PC-9 (cell line): ENCODE measurements around the gene FASTK. TPM values are rescaled to one million over a fixed set of nuclear protein-coding genes. Genes with fewer than 3 reads are reported as not detected.

Experiments
- BruUV-seq: library from RNA; stranded (reverse); fragments of 400-500 nt; replicated peaks from 2 replicates; lab custom pipeline; 2021; lab: Mats Ljungman, UMichigan
- CTCF ChIA-PET: fragments of 300-600 bp; sonication (Branson Sonifier 250); formaldehyde crosslinking; loops from one replicate; lab custom pipeline; 2022; ENCODE audit warnings: antibody characterized with exemption; lab: Charles Lee
- POLR2A ChIA-PET: fragments of 300-600 bp; sonication (Branson Sonifier 250); formaldehyde crosslinking; loops from one replicate; lab custom pipeline; 2022; ENCODE audit warnings: antibody characterized with exemption; ENCODE audit not compliant: unreplicated experiment; lab: Charles Lee
- DNase-seq, 2 experiments: peaks; one replicate each; pipeline versions ENCODE4 v3.0.0 to v3.0.0-alpha.2; 2015 to 2022; ENCODE audit warnings: mixed read lengths in 1 of 2
- H2AFZ ChIP-seq: fragments of 200-600 bp; sonication (generic); 2 replicates; pipeline ENCODE4 v1.8.1; 2017; ENCODE audit warnings: antibody characterized with exemption
- H3F3A ChIP-seq: fragments of 200-600 bp; sonication (generic); 2 replicates; pipeline ENCODE4 v1.8.1; 2017; ENCODE audit warnings: antibody characterized with exemption, mild to moderate bottlenecking, low read depth; ENCODE audit not compliant: insufficient read depth
- H3K27ac ChIP-seq: fragments of 200-600 bp; sonication (generic); 2 replicates; pipeline ENCODE4 v1.6.1; 2016; ENCODE audit warnings: mixed run types
- H3K27me3 ChIP-seq: fragments of 200-600 bp; sonication (generic); 2 replicates; pipeline ENCODE4 v1.6.1; 2016; ENCODE audit warnings: low read depth, mixed run types; ENCODE audit not compliant: insufficient read depth
- H3K36me3 ChIP-seq: fragments of 200-600 bp; sonication (generic); 2 replicates; pipeline ENCODE4 v1.6.1; 2016; ENCODE audit warnings: low read depth, mixed run types
- H3K4me1 ChIP-seq: fragments of 200-600 bp; sonication (generic); replicated peaks from 2 replicates; pipeline ENCODE4 v1.6.1; 2016; ENCODE audit warnings: mixed run types; ENCODE audit not compliant: insufficient read depth
- H3K4me2 ChIP-seq: fragments of 200-600 bp; sonication (generic); 2 replicates; pipeline ENCODE4 v1.6.1; 2017; ENCODE audit warnings: mixed run types
- H3K4me3 ChIP-seq: fragments of 200-600 bp; sonication (generic); 2 replicates; pipeline ENCODE4 v1.6.1; 2016; ENCODE audit warnings: mixed run types
- H3K79me2 ChIP-seq: fragments of 200-600 bp; sonication (generic); 2 replicates; pipeline ENCODE4 v1.6.1; 2017; ENCODE audit warnings: low read depth, mixed run types
- H3K9me2 ChIP-seq: fragments of 200-600 bp; sonication (generic); 2 replicates; pipeline ENCODE4 v1.8.1; 2017; ENCODE audit warnings: mild to moderate bottlenecking; ENCODE audit not compliant: insufficient read depth
- H3K9me3 ChIP-seq: fragments of 200-600 bp; sonication (generic); 2 replicates; pipeline ENCODE4 v1.8.1; 2016; ENCODE audit warnings: low read depth; ENCODE audit not compliant: insufficient read depth
- H4K20me1 ChIP-seq: fragments of 200-600 bp; sonication (generic); 2 replicates; pipeline ENCODE4 v1.8.1; 2017; ENCODE audit not compliant: insufficient read depth
- EZH2 ChIP-seq: fragments of 200-600 bp; sonication (generic); IDR thresholded peaks from 2 replicates; pipeline ENCODE4 v1.8.0; 2017; ENCODE audit warnings: antibody characterized with exemption, low read depth
- intact Hi-C: fragments of 100-400 bp; cut with micrococcal nuclease; formaldehyde crosslinking; loops from one replicate; pipeline ENCODE4 v1.10.0; 2022; ENCODE audit not compliant: unreplicated experiment
- total RNA-seq: library from RNA; stranded (reverse); gene quantifications from 2 replicates; pipeline ENCODE4 v1.2.3, GENCODE V29; 2021
- TF ChIP-seq, protein P1 (sequence below): fragments of 200-600 bp; sonication (generic); conservative IDR thresholded peaks from 2 replicates; pipeline ENCODE4 v1.6.1; 2017; ENCODE audit warnings: mixed run types, antibody characterized with exemption, mild to moderate bottlenecking, moderate library complexity

Gene FASTK
- total RNA-seq, 1 experiment from 2014 or later: 104 TPM

DNA sequence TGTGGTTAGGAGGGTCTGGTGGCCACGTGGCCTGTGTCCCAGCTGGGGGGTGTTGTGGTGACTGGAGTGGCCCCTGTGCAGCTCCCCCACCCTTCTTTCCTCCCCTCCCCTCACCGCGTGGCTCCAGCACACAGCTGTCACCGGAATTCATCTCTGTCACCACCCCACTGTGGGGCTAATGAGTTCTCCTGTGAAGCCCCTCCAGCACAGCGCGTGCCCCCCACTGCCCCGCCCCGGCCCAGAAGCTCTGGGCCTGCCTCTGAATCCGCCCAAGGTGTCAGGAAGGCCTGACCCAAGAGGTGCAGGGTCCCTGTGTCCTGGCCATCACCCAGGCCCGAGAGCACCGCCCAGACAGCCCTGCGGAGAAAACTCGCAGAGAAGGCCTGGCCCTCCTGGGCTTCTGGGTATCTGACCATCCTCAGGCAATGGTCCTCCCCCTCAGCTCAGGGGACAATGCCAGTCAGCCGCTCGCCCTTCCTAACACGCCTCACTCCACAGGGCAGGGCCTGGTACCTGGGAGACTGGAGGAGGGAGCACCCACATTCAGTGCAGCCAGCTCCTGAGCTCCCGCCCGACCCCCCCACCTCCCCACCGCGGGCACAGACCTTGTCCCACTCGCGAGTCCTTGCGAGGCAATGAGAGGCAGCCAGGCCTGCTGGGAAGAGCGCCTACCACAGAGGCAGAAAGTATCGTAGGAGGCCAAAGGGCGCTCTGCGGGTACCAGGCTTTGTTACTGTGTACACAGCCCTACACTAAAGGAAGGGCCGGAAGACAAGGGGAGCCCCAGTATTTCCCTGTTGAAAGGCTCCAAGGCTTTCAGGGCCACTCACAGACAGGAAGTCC is 48.7 kb upstream of the FASTK start:
- Histone ChIP-seq H3K36me3 (no peaks in the 10 kb centered on the region), H3K9me2 (no peaks in the 10 kb centered on the region), H3K79me2 (no peaks in the 10 kb centered on the region), H4K20me1 (peaks cover 8% of the 10 kb centered on the region), H3K4me2 (no peak overlapping the region), H3K9me3 (no peaks in the 10 kb centered on the region), H3K27ac (no peak overlapping the region), H2AFZ (no peak overlapping the region), H3K4me1 (no peaks in the 10 kb centered on the region), H3K27me3 (no peaks in the 10 kb centered on the region), H3F3A (no peaks in the 10 kb centered on the region), H3K4me3 (no peak overlapping the region)
- ChIA-PET POLR2A (no interaction called here), CTCF (no interaction called here)
- TF ChIP-seq, protein P1, sequence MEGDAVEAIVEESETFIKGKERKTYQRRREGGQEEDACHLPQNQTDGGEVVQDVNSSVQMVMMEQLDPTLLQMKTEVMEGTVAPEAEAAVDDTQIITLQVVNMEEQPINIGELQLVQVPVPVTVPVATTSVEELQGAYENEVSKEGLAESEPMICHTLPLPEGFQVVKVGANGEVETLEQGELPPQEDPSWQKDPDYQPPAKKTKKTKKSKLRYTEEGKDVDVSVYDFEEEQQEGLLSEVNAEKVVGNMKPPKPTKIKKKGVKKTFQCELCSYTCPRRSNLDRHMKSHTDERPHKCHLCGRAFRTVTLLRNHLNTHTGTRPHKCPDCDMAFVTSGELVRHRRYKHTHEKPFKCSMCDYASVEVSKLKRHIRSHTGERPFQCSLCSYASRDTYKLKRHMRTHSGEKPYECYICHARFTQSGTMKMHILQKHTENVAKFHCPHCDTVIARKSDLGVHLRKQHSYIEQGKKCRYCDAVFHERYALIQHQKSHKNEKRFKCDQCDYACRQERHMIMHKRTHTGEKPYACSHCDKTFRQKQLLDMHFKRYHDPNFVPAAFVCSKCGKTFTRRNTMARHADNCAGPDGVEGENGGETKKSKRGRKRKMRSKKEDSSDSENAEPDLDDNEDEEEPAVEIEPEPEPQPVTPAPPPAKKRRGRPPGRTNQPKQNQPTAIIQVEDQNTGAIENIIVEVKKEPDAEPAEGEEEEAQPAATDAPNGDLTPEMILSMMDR: no peak
- no peak for TF ChIP-seq EZH2
- DNase-seq: no peak
- intact Hi-C loops: no loop called here
- BruUV-seq: no TSS peak

DNA sequence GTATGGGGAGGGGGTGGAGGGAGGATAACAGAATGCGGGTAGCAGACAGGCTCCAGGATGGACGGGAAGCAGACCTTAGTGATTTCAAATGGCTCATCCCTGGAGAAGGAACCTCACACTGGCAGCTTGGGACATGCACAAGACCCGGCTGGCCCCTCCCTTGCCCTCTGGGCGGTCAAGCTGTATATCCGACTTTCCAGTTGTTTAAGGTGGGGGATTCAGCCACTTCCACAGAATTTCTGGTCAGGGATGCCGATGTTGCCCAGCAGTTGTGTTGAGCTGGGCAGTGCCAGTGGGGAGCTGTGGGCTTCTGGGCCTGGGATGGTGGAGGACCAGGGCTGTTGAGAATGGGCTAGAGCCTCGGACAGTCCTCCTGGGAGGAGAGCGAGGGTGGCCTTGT is 48.1 kb upstream of the FASTK start:
- H3K9me2 ChIP-seq: no peaks in the 10 kb centered on the region
- no peaks in the 10 kb centered on the region; the same call in 1 of the 2 replicates for H3F3A ChIP-seq
- H3K79me2 ChIP-seq: no peaks in the 10 kb centered on the region
- no peaks in the 10 kb centered on the region for H3K4me1 ChIP-seq
- no peak overlapping the region for H3K4me3 ChIP-seq
- H3K27me3 ChIP-seq: no peaks in the 10 kb centered on the region
- H2AFZ ChIP-seq: no peak overlapping the region
- ChIA-PET CTCF (no interaction called here), POLR2A (no interaction called here)
- H3K4me2 ChIP-seq: no peak overlapping the region
- DNase-seq: no peak
- no peak overlapping the region for H3K27ac ChIP-seq
- no TSS peak for BruUV-seq
- no peaks in the 10 kb centered on the region for H3K9me3 ChIP-seq
- H4K20me1 ChIP-seq: peaks cover 11% of the 10 kb centered on the region
- H3K36me3 ChIP-seq: no peaks in the 10 kb centered on the region
- intact Hi-C loops: no loop called here
- TF ChIP-seq EZH2: no peak
- TF ChIP-seq, protein P1: no peak

DNA sequence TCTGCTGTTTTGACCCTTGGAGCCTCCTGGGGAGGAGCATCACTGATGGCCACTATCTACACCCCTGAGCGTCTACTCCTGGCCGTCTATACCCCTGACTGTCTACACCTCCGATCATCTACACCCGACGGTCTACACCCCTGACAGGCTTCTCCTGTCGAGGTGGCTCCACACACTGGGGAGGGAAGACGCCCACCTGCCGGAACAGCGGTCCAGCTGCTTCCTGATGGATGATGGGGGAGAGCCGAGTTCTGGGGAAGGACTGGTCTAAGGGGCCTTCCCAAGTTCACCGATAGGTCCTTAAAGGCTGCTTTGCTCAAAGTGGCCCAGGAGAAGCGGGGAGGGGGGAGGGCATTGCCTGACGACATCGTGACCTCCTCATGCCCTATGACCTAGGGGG is 47.5 kb upstream of the FASTK start:
- no peaks in the 10 kb centered on the region; the same call in 1 of the 2 replicates for H3F3A ChIP-seq
- no peak overlapping the region for H2AFZ ChIP-seq
- no peaks in the 10 kb centered on the region for H3K36me3 ChIP-seq
- H3K9me3 ChIP-seq: no peaks in the 10 kb centered on the region
- H3K27ac ChIP-seq: no peak overlapping the region
- BruUV-seq: no TSS peak
- H3K9me2 ChIP-seq: no peaks in the 10 kb centered on the region
- H3K4me1 ChIP-seq: no peaks in the 10 kb centered on the region
- ChIA-PET CTCF (no interaction called here), POLR2A (no interaction called here)
- peaks cover 11% of the 10 kb centered on the region for H4K20me1 ChIP-seq
- H3K4me3 ChIP-seq: no peak overlapping the region
- DNase-seq: no peak
- H3K4me2 ChIP-seq: no peak overlapping the region
- intact Hi-C loops: no loop called here
- H3K27me3 ChIP-seq: no peaks in the 10 kb centered on the region
- no peaks in the 10 kb centered on the region for H3K79me2 ChIP-seq
- TF ChIP-seq EZH2: no peak
- TF ChIP-seq, protein P1: no peak
